Endothelial cell of umbilical vein (primary cell): ENCODE data around the gene RTP3.

Experiments
- JUN ChIP-seq: IDR thresholded peaks from 2 replicates; pipeline ENCODE4 v1.6.1; 2011; ENCODE audit warnings: borderline replicate concordance, low read depth; ENCODE audit not compliant: insufficient read length, insufficient read depth
- TF ChIP-seq, protein P1 (sequence below), 2 donors: IDR thresholded peaks; 1 replicate in 1 of 2; 2 replicates in 1 of 2; pipeline ENCODE4 v1.5.1; 2011; ENCODE audit warnings: low read length in 2 of 2, mild to moderate bottlenecking in 2 of 2, moderate library complexity in 2 of 2, control low read depth in 1 of 2, inconsistent platforms in 1 of 2, low read depth in 1 of 2; ENCODE audit not compliant: insufficient read depth in 1 of 2; ENCODE audit errors: extremely low read depth in 1 of 2

GRCh38 chr3:46460051-46460450 is 37.7 kb upstream of the RTP3 start:
- TF ChIP-seq, protein P1, sequence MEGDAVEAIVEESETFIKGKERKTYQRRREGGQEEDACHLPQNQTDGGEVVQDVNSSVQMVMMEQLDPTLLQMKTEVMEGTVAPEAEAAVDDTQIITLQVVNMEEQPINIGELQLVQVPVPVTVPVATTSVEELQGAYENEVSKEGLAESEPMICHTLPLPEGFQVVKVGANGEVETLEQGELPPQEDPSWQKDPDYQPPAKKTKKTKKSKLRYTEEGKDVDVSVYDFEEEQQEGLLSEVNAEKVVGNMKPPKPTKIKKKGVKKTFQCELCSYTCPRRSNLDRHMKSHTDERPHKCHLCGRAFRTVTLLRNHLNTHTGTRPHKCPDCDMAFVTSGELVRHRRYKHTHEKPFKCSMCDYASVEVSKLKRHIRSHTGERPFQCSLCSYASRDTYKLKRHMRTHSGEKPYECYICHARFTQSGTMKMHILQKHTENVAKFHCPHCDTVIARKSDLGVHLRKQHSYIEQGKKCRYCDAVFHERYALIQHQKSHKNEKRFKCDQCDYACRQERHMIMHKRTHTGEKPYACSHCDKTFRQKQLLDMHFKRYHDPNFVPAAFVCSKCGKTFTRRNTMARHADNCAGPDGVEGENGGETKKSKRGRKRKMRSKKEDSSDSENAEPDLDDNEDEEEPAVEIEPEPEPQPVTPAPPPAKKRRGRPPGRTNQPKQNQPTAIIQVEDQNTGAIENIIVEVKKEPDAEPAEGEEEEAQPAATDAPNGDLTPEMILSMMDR (IDR thresholded peaks at IDR 0.05; ENCODE audit: extremely low read depth in 1 of 2, insufficient read depth in 1 of 2, low read depth in 1 of 2, low read length in 2 of 2): no peak
- no peak for TF ChIP-seq JUN
